SK-N-SH treated with all-trans-retinoic acid at 6 μM for 48 hours (cell line): ENCODE results near the gene MACF1.

Experiments
- ATAC-seq: fragments of 200-7000 bp; cut with Tn5 transposase; 3 replicates; pipeline ENCODE4 v1.9.1; 2020; ENCODE audit warnings: mild to moderate bottlenecking, moderate library complexity
- BACH2 ChIP-seq: fragments of 250-450 bp; sonication (Bioruptor Pico); IDR thresholded peaks from 2 replicates; pipeline ENCODE4 v1.9.0; 2021; ENCODE audit warnings: mild to moderate bottlenecking, borderline replicate concordance
- ESRRG ChIP-seq: fragments of 250-450 bp; sonication (Bioruptor Pico); IDR thresholded peaks from 2 replicates; pipeline ENCODE4 v1.6.1; 2021; ENCODE audit warnings: mild to moderate bottlenecking
- GLIS3 ChIP-seq: fragments of 250-450 bp; sonication (Bioruptor Pico); IDR thresholded peaks from 2 replicates; pipeline ENCODE4 v1.5.0; 2020; ENCODE audit warnings: mild to moderate bottlenecking, moderate library complexity
- ISL1 ChIP-seq: fragments of 250-450 bp; sonication (Bioruptor Pico); IDR thresholded peaks from 2 replicates; pipeline ENCODE4 v2.1.2; 2022; ENCODE audit warnings: mild to moderate bottlenecking, moderate library complexity
- OSR1 ChIP-seq: fragments of 250-450 bp; sonication (Bioruptor Pico); IDR thresholded peaks from 2 replicates; pipeline ENCODE4 v1.8.0; 2022; ENCODE audit warnings: moderate library complexity, mild to moderate bottlenecking, inconsistent platforms
- PATZ1 ChIP-seq: fragments of 250-450 bp; sonication (Bioruptor Pico); IDR thresholded peaks from 2 replicates; pipeline ENCODE4 v1.8.0; 2020; ENCODE audit warnings: mild to moderate bottlenecking, moderate library complexity, borderline replicate concordance
- PPARA ChIP-seq: fragments of 250-450 bp; sonication (Bioruptor Pico); IDR thresholded peaks from 2 replicates; pipeline ENCODE4 v1.5.0; 2020; ENCODE audit warnings: mild to moderate bottlenecking, borderline replicate concordance
- RARB ChIP-seq: fragments of 250-450 bp; sonication (Bioruptor Pico); IDR thresholded peaks from 2 replicates; pipeline ENCODE4 v1.8.0; 2021; ENCODE audit warnings: mild to moderate bottlenecking, moderate library complexity
- SNAI2 ChIP-seq: fragments of 250-450 bp; sonication (Bioruptor Pico); IDR thresholded peaks from 2 replicates; pipeline ENCODE4 v1.5.0; 2020; ENCODE audit warnings: mild to moderate bottlenecking, moderate library complexity
- TOX ChIP-seq: fragments of 250-450 bp; sonication (Bioruptor Pico); IDR thresholded peaks from 2 replicates; pipeline ENCODE4 v1.8.0; 2021; ENCODE audit warnings: mild to moderate bottlenecking, moderate library complexity, borderline replicate concordance
- TSHZ2 ChIP-seq: fragments of 250-450 bp; sonication (Bioruptor Pico); IDR thresholded peaks from 2 replicates; pipeline ENCODE4 v1.5.0; 2020; ENCODE audit warnings: mild to moderate bottlenecking, moderate library complexity
- ZC3H10 ChIP-seq: fragments of 250-450 bp; sonication (Bioruptor Pico); IDR thresholded peaks from 2 replicates; pipeline ENCODE4 v1.5.1; 2021; ENCODE audit warnings: mild to moderate bottlenecking, moderate library complexity
- ZFP30 ChIP-seq: fragments of 450-650 bp; formaldehyde crosslinking; IDR thresholded peaks from 2 replicates; pipeline ENCODE4 v1.5.0; 2022; ENCODE audit warnings: mild to moderate bottlenecking, moderate library complexity
- ZNF565 ChIP-seq: fragments of 450-650 bp; formaldehyde crosslinking; conservative IDR thresholded peaks from 2 replicates; pipeline ENCODE4 v1.5.0; 2020; ENCODE audit warnings: low read depth, mild to moderate bottlenecking, moderate library complexity
- ZNF70 ChIP-seq: fragments of 450-650 bp; formaldehyde crosslinking; IDR thresholded peaks from 2 replicates; pipeline ENCODE4 v1.5.0; 2020; ENCODE audit warnings: mild to moderate bottlenecking, moderate library complexity
- ZNF8 ChIP-seq: fragments of 450-650 bp; formaldehyde crosslinking; IDR thresholded peaks from 2 replicates; pipeline ENCODE4 v1.5.0; 2020; ENCODE audit warnings: mild to moderate bottlenecking, moderate library complexity
- TF ChIP-seq, protein P1 (sequence below): fragments of 250-450 bp; sonication (Bioruptor Pico); IDR thresholded peaks from 2 replicates; pipeline ENCODE4 v1.5.1; 2021; ENCODE audit warnings: mild to moderate bottlenecking, moderate library complexity
- TF ChIP-seq, protein P2 (sequence below): fragments of 250-450 bp; sonication (Bioruptor Pico); IDR thresholded peaks from 2 replicates; pipeline ENCODE4 v1.5.1; 2020; ENCODE audit warnings: low read depth, mild to moderate bottlenecking, moderate library complexity
- TF ChIP-seq, protein P3 (sequence below): fragments of 250-450 bp; sonication (Bioruptor Pico); IDR thresholded peaks from 2 replicates; pipeline ENCODE4 v1.8.0; 2021; ENCODE audit warnings: low read depth, mild to moderate bottlenecking, moderate library complexity, borderline replicate concordance

MACF1 gene

GRCh38 chr1:39239968-39240367 is 35.5 kb downstream of the MACF1 start:
- ATAC-seq, result no peak

GRCh38 chr1:39243302-39243701 is 38.8 kb downstream of the MACF1 start:
- TF ChIP-seq GLIS3 (no peak), OSR1 (CRISPR knock-in tag) (no peak), RARB (CRISPR knock-in tag) (no peak), ZNF70 (no peak)
- TF ChIP-seq, protein P1, sequence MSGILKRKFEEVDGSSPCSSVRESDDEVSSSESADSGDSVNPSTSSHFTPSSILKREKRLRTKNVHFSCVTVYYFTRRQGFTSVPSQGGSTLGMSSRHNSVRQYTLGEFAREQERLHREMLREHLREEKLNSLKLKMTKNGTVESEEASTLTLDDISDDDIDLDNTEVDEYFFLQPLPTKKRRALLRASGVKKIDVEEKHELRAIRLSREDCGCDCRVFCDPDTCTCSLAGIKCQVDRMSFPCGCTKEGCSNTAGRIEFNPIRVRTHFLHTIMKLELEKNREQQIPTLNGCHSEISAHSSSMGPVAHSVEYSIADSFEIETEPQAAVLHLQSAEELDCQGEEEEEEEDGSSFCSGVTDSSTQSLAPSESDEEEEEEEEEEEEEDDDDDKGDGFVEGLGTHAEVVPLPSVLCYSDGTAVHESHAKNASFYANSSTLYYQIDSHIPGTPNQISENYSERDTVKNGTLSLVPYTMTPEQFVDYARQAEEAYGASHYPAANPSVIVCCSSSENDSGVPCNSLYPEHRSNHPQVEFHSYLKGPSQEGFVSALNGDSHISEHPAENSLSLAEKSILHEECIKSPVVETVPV (CRISPR knock-in tag), result no peak
- no peak for ATAC-seq

More at GRCh38 chr1:39239968-39240367, 35.5 kb downstream of the MACF1 start:
- no peak for TF ChIP-seq ZNF8 (CRISPR knock-in tag)
- TF ChIP-seq ZNF565 (CRISPR knock-in tag), result no peak
- no peak for TF ChIP-seq RARB (CRISPR knock-in tag)
- TF ChIP-seq PATZ1 (CRISPR knock-in tag), result no peak
- TF ChIP-seq ZC3H10 (CRISPR knock-in tag), result no peak
- TF ChIP-seq, protein P2, sequence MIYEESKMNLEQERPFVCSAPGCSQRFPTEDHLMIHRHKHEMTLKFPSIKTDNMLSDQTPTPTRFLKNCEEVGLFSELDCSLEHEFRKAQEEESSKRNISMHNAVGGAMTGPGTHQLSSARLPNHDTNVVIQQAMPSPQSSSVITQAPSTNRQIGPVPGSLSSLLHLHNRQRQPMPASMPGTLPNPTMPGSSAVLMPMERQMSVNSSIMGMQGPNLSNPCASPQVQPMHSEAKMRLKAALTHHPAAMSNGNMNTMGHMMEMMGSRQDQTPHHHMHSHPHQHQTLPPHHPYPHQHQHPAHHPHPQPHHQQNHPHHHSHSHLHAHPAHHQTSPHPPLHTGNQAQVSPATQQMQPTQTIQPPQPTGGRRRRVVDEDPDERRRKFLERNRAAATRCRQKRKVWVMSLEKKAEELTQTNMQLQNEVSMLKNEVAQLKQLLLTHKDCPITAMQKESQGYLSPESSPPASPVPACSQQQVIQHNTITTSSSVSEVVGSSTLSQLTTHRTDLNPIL (CRISPR knock-in tag), result no peak
- TF ChIP-seq ISL1 (CRISPR knock-in tag), result no peak
- no peak for TF ChIP-seq BACH2
- TF ChIP-seq ESRRG (CRISPR knock-in tag), result no peak

DNA sequence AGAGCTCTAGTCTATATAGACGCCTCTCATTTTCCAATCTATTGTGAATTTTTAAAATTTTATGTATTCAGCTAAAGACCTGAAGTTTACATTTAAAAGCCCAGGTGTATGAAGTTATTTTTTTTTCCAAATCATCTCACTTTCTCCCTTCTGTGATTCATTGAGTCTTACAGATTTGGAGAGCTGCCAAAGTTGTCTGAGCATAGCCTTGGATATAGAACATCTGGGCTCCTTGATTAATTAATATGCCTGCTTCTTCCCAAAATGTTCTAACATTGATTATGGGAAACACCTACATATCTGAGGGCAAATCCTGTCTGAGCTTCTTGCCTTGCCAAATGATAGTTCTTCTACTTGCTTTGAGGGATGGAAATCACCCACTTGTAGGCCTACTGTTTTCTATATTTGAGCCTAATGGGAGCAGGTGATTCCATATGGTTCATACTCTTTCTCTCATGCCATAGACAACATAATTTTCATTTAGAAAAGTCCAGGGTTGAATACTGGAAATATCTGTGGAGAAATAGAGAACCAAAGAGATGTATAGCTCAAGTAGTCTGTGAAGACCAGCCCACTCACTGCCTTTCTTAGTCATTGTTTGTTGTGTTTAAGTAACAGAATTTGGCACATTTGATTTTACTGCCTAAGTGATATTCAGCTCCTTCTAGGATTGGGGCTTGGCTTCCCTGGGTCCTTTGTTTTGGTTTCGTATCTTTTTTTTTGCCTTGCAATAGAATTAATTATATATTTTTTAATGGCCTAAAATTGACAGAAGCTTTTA is 46.2 kb downstream of the MACF1 start:
- no peak for ATAC-seq
- TF ChIP-seq PPARA (no peak), ZNF70 (no peak), TSHZ2 (no peak), SNAI2 (no peak), ZNF565 (CRISPR knock-in tag) (no peak), ZC3H10 (CRISPR knock-in tag) (no peak), TOX (CRISPR knock-in tag) (no peak), RARB (CRISPR knock-in tag) (no peak), ZFP30 (CRISPR knock-in tag) (no peak), ISL1 (CRISPR knock-in tag) (no peak), PATZ1 (CRISPR knock-in tag) (no peak)
- TF ChIP-seq, protein P1 (CRISPR knock-in tag), result no peak
- TF ChIP-seq, protein P2 (CRISPR knock-in tag), result no peak
- TF ChIP-seq, protein P3, sequence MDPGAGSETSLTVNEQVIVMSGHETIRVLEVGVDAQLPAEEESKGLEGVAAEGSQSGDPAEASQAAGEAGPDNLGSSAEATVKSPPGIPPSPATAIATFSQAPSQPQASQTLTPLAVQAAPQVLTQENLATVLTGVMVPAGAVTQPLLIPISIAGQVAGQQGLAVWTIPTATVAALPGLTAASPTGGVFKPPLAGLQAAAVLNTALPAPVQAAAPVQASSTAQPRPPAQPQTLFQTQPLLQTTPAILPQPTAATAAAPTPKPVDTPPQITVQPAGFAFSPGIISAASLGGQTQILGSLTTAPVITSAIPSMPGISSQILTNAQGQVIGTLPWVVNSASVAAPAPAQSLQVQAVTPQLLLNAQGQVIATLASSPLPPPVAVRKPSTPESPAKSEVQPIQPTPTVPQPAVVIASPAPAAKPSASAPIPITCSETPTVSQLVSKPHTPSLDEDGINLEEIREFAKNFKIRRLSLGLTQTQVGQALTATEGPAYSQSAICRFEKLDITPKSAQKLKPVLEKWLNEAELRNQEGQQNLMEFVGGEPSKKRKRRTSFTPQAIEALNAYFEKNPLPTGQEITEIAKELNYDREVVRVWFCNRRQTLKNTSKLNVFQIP (CRISPR knock-in tag), result no peak
